Stimulated activated naive CD8-positive, alpha-beta T cell treated with anti-CD3 and anti-CD28 coated beads, Interleukin-15, Interleukin-2, amounts not matched to agents 100 U/mL and 50 U/mL, for 24 hours (primary cell): ENCODE results near the gene PRKAG2.

Source experiments
- ATAC-seq: fragments of 150-1000 bp; cut with Tn5 transposase; one replicate; pipeline ENCODE4 v1.10.0; 2021
- DNase-seq: peaks from one replicate; pipeline ENCODE4 v3.0.0; 2021

PRKAG2 gene

DNA sequence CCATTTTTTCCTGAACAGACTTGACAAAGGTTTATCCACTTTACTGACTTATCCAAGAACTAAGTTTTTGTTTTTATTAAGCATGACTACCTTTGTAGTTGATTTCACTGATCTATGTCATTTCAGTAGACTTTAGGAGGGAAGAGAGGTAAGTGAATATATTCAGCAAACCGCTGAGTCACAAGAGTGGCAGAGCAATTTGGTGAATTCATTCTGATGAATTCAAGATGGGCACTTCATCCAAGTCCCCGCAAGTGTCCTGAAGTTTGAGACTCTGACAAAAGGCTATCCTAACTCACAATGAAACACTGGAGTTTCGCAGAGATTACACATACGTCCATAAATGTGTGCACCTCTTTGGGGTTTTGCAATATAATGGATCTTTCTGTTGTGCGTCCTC lies 255.0 kb downstream of the PRKAG2 start:
- DNase-seq (no peak), ATAC-seq (no peak)

DNA sequence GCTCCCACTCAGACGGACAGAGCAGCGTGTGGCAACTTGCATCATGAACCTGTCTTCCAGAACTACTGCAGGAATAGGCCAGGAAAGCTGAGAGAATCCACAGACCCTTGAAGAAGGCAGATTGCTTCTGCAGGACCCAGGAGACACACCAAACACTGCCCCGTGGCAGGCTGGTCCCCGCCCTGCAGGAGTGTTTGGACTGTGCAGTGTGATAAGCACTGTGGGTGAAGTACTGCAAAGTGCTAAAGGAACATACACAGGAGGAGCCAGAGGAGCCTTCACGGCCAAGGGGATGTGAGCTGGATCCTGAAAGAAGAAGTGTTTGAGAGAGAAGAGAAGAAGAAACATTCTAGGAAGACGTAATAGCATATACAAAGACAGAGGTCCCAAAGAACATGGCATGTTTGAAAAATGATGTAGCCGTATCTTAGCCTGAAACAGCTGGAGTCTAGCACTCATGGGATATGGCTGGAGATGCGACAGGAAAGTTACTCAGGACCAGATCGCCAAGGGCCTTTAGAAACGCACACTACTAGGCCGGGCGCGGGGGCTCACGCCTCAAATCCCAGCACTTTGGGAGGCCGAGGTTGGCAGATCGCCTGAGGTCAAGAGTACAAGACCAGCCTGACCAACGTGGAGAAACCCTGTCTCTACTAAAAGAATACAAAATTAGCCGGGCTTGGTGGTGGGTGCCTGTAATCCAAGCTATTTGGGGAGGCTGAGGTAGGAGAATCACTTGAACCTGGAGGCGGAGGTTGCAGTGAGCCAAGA lies 260.3 kb downstream of the PRKAG2 start:
- DNase-seq (no peak), ATAC-seq (no peak)

DNA sequence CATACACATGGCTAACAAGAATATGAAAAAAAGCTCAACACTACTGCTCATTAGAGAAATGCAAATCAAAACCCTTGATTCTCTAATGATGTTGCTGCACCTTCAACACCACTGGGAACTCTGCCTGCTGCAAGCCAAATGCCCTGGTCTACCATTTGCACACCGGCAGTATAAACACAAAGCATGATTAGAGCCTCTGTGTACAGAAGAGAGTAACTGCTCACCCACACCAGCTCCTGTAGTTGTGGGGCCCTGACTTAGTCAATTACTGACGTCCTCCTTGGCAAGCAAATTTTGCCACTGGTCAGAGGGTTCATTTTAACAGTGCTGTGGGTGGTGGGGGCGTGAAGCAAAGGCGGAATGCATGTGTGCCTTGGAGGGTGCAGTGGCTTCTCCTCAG lies 261.1 kb downstream of the PRKAG2 start:
- no peak for ATAC-seq

DNA sequence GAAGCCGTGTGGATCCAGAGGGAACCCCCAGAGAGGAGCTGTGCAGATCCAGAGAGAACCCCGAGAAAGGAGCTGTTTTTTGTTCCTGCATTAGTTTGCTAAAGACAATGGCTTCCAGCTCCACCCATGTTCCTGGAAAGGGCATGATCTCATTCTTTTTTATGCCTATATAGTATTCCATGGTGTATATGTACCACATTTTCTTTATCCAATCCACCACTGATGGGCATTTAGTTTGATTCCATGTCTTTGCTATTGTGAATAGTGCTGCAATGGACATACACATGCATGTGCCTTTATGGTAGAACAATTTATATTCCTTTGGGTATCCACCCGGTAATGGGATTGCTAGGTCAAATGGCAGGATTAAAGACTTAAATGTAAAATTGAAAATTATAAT lies 261.9 kb downstream of the PRKAG2 start:
- no peak for ATAC-seq

More for the DNA sequence above, 261.1 kb downstream of the PRKAG2 start:
- no peak for DNase-seq

DNA sequence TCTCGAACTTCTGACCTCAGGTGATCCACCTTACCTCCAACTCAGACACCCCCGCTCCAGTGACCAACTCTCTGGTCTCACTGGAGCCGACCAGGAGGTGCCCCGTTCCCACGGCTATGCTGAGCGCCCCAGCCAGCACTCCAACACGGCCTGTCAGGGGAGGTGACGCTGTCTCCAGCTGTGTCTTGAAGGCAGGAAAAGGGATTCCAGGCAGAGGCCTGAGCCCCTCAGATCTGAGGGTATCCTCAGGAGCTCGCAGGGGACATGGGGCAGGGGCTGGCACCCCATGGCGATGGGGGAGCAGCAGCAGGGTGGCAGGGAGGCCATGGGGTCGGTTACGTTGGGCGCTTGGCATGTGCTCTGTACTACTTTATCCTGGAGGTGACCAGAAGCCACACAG lies 262.9 kb downstream of the PRKAG2 start:
- ATAC-seq (no peak), DNase-seq (no peak)

More for the DNA sequence above, 261.9 kb downstream of the PRKAG2 start:
- no peak for DNase-seq

DNA sequence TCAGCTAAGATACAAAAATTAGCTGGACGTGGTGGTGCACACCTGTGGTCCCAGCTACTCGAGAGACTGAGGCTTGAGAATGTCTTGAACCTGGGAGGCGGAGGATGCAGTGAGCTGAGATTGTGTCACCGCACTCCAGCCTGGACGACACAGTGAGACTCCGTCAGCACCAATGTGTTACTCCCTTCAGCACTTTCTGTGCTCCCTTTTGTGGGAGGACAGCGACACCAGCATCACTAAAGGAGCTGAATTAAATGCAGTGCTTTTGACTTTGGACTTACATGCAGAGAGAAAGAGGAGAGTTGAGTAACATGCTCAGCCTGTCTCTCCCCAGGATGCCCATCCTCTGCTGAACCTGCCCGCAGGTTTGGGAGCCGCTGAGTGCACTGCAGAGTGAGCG lies 265.0 kb downstream of the PRKAG2 start:
- DNase-seq: no peak
- ATAC-seq: no peak

DNA sequence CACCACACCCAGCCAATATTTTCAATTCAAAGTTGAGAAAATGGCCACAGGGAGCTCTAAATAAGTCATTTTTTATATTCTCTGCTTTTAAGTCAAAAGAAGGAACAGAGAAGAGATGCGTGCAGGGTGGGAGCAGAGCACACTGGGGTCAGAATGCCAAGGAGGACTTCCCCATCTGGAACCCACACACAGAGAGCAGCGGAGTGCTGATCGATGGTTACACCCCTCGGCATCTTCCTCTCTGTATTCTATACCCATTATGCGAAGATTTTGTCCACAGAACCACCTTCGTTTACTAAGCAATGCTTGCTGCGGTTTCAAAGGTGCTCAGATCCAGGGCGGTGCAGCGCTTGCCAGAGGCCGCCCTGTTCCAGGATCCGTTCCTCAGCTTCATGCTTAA lies 265.9 kb downstream of the PRKAG2 start:
- DNase-seq (no peak), ATAC-seq (no peak)

DNA sequence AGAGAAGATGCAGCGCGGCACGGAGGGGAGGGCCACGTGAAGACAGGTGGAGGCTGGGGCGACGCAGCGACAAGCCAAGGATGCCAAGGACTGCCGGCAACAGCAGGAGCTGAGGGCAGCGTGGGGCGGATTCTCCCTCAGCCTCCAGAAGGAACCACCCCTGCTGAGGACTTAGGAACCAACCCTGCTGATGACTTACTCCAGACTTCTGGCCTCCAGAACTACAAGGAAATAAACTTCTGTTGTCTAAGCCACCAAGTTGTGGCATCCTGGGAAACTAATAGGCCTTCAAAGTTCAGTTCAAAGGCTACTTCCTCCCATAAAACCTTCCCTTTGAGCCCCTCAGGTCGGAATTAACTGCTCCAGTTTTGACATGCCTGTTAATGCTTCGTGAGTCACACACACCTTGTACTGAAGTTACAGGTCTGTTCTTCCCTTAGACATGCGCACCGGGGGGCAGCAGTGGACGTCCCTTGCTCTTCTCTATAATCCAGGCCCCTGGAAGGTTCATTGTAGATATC lies 268.8 kb downstream of the PRKAG2 start:
- ATAC-seq: no peak
- DNase-seq: no peak

DNA sequence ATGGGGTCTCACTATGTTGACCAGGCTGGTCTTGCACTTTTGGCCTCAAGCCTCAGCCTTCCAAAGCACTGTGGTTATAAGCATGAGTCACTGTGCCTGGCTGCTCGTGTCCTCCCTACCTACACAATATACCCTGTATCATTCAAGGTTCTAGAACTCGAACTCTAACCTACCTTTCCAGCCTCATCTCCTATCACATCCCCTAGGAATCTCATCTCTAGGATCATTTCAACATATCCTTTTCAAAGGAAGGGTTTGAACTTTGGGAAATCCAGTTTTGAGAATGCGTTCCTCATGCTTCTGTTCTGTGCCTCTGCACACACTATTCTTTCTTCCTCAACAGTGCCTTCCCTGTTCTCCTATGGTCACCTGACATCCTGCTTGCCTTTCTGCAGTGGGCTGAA lies 269.4 kb downstream of the PRKAG2 start:
- ATAC-seq (no peak), DNase-seq (no peak)

GRCh38 chr7:151603951-151604350 lies 273.0 kb downstream of the PRKAG2 start:
- ATAC-seq (no peak), DNase-seq (no peak)

DNA sequence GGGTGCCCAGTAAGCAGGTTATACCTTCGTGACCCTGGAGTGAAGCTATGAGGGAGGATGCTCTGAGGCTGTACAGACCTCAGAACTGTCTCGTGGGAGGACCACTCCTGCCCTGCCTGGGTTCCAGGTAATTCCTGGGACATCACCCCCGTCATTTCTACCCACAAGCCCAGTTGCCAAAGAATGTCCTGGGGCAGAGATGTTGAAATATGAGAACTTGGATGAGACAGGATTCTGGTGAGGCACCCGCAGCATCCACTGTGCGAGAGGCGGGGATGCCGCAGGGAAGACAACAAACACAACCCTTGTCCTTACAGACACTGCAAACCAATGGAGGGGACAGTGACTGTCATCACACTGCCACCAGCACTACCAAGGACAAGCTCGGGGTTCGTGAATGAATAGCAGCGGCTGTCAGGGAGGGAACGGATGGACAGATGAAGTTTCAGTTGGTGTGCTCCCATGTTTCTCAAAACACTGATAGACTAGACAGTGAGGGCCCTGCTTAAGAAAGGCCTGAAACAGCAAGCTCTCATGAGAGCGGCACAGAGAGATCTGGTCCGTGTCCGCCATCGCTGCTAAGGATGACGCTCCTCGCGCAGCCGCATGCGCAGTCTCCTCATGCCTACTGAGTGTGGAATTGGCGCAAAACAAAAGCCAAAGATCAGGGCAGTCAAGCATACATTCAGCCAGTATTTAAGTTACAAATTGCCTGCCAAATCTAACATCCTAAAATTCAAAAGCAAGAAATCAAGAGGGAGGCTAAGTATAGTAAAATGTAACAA lies 275.2 kb downstream of the PRKAG2 start:
- no peak for ATAC-seq

GRCh38 chr7:151600331-151600730 lies 276.6 kb downstream of the PRKAG2 start:
- DNase-seq: no peak
- no peak for ATAC-seq

More for the DNA sequence above, 275.2 kb downstream of the PRKAG2 start:
- DNase-seq: no peak

DNA sequence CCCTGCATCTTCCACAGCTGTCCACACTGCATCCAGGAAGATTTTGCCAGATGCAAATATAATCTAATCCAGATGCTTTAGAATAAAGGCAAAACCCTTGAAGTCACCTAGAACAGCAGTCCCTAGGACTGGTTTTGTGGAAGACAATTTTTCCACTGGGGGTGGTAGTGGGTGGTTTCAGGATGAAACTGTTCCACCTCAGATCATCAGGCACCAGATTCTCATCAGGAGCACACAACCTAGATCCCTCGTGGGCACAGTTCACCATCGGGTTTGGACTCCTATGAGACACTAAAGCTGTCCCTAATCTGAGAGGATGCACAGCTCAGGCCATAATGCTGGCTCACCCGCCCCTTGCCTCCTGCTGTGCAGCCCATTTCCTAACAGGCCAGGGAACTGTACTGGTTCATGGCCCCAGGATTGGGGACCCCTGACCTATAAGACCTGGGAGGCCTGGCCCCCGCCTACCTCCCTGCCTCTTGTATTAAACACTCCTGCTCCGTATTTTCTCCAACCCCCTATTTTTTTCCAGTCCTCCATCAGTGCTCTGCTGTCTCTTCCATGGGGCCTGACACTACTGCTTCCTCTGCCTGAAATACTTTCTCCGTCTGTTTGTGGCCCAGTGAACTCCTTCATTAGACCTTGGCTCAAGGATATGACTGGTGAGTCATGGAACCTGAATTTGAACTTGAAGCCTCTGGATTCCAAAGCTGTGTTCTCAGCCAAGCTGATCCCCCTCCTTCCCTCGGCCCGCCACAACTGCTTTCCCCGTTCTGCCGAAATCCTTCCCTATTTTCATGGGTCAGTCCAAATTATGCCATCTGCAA lies 277.3 kb downstream of the PRKAG2 start:
- DNase-seq (peak; percentile 7), ATAC-seq (peak; percentile 66)

GRCh38 chr7:151597541-151598444 lies 279.1 kb downstream of the PRKAG2 start:
- no peak for ATAC-seq
- no peak for DNase-seq

DNA sequence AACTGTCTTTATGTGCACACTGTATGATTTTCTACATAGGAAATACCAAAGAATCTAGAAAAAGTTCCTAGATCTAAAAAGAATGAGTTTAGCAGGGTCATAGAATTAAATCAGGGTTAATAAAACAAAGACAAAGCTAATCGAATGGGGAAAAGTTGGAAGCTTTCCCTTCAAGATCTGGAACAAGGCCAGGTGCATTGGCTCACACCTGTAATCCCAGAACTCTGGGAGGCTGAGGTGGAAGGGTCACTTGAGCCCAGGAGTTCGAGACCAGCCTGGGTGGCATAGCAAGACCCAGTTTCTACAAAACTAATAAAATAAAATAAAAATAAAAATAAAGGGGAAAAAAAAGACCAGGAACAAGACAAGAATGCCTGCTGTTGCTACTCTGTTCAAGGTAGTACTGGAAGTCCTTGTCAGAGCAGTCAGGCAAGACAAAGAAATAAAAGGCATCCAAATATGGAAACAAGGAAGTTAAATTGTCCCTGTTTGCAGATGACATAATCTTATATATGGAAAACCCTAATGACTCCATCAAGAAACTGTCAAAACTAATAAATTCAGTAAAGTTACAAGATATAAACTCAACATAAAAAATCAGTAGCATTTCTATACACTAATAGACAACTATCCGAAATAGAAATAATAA lies 281.1 kb downstream of the PRKAG2 start:
- DNase-seq (no peak), ATAC-seq (no peak)

DNA sequence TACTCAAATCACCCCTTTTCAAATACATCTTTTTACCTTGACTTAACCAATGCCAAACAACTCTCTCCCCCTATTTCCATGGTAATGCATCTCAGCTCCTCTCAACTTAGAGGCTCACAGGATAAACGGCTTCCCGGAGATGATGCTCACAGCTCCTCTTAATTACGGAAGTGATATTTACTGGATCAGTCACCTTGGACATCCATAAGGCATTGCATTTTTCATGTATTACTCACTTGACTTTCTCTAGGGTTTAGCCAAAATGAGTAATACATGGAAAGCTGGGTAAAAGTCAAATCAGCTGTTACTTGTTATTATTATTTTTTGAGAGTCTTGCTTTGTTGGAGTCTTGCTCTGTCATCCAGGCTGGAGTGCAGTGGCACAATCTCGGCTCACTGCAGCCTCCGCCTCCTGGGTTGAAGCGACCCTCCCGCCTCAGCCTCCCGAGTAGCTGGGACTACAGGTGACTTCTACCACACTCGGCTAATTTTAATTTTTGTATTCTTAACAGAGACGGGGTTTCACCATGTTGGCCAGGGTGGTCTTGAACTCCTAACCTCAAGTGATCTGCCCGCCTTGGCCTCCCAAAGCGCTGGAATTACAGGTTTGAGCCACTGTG lies 283.9 kb downstream of the PRKAG2 start:
- DNase-seq: no peak
- no peak for ATAC-seq

GRCh38 chr7:151592330-151592729 lies 284.6 kb downstream of the PRKAG2 start:
- DNase-seq: no peak
- no peak for ATAC-seq

GRCh38 chr7:151591866-151592265 lies 285.0 kb downstream of the PRKAG2 start:
- DNase-seq (no peak), ATAC-seq (no peak)

GRCh38 chr7:151590850-151591771 lies 285.8 kb downstream of the PRKAG2 start:
- ATAC-seq: no peak
- DNase-seq: no peak
